Dendritic cell treated with granulocyte-macrophage colony-stimulating factor and Interleukin-4, amounts not matched to agents 40 ng/mL and 50 ng/mL, for 4 days (primary cell): ENCODE data around the gene TPO.
"Not testable (repeated sequence)": the region's sequence is repeated elsewhere in the genome, so short reads cannot be mapped to it uniquely, and the experiment has no call there.

Source experiments
- H3K27ac Mint-ChIP-seq: one replicate; pipeline ENCODE4 v1.8.0; 2022; ENCODE audit warnings: mild to moderate bottlenecking, mixed read lengths
- H3K27me3 Mint-ChIP-seq: one replicate; pipeline ENCODE4 v1.8.0; 2022; ENCODE audit warnings: mild to moderate bottlenecking, mixed read lengths
- H3K36me3 Mint-ChIP-seq: one replicate; pipeline ENCODE4 v1.8.0; 2022; ENCODE audit warnings: low read depth, mixed read lengths
- H3K4me1 Mint-ChIP-seq: one replicate; pipeline ENCODE4 v1.8.0; 2022; ENCODE audit warnings: low read depth, mixed read lengths
- H3K4me3 Mint-ChIP-seq: one replicate; pipeline ENCODE4 v1.8.0; 2022; ENCODE audit warnings: mild to moderate bottlenecking, moderate library complexity, mixed read lengths
- H3K9me3 Mint-ChIP-seq: one replicate; pipeline ENCODE4 v1.8.0; 2022; ENCODE audit warnings: mixed read lengths
- intact Hi-C: fragments of 100-400 bp; cut with micrococcal nuclease; formaldehyde crosslinking; loops from one replicate; pipeline ENCODE4 v1.15.0; 2022

Gene TPO

DNA sequence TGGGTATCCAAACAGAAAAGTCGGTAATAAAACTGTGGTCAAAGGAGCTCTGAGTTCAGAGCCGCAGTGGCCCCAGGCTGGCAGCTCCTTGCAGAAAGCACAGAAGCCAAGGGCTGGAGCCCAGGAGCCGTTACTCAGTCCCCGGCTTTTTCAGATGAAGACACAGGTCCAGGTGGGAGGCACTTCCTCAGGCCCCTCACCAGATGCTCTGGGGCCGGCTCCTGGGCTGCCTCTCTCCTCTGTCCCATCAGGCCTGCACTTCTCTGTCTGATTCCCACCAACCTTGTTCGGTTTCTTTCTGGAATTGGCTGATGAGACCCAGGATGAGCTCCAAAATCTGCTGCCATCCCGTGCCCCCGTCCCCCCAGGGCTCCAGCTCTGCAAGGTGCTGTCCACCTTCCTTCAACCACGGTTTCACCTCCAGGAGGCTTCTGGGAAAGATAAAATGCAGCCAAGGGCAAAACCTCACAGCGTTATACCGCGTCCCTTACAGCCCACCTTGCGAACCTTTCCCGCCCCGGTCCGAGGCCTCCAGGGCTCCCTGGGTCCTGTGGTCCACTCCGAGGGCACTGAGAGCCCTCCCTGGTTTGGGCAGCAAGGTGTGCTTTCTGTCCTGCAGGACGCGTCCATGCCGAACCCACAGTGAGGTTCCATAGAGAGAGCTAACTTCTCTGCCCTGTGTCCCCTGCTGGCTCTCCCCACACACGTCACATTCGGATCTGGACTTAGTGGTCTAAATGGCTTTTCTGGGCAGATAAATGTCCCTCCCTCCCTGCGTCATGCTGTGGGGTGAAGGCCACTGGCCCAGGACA lies 102.9 kb downstream of the TPO start:
- H3K4me1 Mint-ChIP-seq: no peaks in the 10 kb centered on the region
- no peak overlapping the region for H3K4me3 Mint-ChIP-seq
- intact Hi-C loops: no loop called here

DNA sequence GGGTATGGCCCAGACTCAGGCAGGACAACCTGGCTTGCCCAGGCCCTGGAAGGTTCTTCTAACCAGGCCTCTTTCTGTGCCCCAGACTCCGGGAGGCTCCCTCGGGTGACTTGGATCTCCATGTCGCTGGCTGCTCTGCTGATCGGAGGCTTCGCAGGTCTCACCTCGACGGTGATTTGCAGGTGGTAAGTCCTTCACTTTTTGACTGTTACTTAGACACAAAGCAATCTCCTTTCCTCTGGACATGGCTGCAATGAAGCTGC lies 103.5 kb downstream of the TPO start:
- Mint-ChIP-seq H3K27ac (no peak overlapping the region), H3K4me3 (no peak overlapping the region), H3K36me3 (no peaks in the 10 kb centered on the region), H3K4me1 (no peaks in the 10 kb centered on the region), H3K9me3 (no peaks in the 10 kb centered on the region), H3K27me3 (no peaks in the 10 kb centered on the region)
- intact Hi-C loops: no loop called here

More for the DNA sequence above, 102.9 kb downstream of the TPO start:
- Mint-ChIP-seq H3K27me3 (no peaks in the 10 kb centered on the region), H3K9me3 (no peaks in the 10 kb centered on the region), H3K27ac (no peak overlapping the region), H3K36me3 (no peaks in the 10 kb centered on the region)

DNA sequence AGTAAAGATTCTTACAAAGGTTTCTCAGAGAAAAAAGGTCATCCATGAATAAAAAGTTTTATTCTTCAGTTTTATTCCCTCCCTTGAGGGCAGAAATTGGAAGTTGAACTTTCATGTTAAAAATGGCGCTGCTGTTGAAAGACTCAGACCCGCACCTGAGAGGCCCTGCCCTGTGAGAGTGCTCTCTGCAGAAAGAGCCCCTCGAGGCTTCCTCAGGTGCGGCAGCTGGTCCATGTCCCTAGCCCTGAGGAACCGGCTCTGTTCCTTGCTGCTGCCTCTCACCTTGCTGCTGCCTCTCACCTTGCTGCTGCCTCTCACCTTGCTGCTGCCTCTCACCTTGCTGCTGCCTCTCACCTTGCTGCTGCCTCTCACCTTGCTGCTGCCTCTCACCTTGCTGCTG lies 104.0 kb downstream of the TPO start:
- intact Hi-C loops, H3K4me3 Mint-ChIP-seq, H3K36me3 Mint-ChIP-seq: not testable (repeated sequence)

DNA sequence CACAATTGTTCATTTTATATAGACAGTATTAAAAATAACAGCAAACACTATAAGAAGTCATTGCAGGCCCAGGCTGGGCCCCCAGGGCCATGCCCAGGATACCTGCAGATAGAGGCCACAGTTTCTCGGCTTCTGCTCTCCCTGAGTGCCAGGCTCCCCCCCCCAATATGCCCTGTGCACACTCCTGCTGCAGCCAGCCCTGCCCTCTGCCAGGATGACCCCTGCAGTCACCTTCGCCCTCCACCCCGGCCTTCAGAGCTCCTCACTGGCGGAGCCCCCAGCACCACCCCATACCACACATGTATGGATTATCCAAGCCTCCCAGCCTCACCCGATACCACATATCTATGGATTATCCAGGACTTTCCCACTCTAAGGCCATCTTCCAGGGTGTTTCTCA lies 104.5 kb downstream of the TPO start:
- Mint-ChIP-seq H3K27ac (no peak overlapping the region), H3K9me3 (no peaks in the 10 kb centered on the region), H3K36me3 (no peaks in the 10 kb centered on the region), H3K4me3 (no peak overlapping the region), H3K4me1 (no peaks in the 10 kb centered on the region), H3K27me3 (no peaks in the 10 kb centered on the region)
- intact Hi-C loops: no loop called here

More for the DNA sequence above, 104.0 kb downstream of the TPO start:
- not testable (repeated sequence) for H3K27me3 Mint-ChIP-seq, H3K27ac Mint-ChIP-seq, H3K4me1 Mint-ChIP-seq, H3K9me3 Mint-ChIP-seq

DNA sequence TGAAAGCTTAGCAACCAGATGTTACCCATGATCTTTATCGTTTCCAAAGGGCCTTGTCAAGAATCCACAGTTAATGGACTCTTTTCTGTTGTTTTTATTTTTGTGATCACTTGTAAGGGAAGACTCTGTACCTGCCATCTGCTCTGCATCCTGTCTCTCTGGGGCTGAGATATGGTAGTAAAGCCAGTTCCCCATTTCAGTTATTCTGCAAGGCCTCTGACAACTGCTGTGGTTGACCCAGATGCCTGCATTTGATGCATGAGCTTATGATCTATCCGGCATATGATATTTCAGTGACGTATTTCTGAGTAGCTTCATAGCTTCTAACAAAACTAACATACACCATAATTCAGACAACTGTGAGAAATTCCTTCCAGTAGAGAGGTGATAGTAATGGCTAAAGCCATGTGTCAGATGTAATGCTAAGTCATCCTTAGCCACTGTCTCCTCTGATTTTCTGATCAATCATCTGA lies 105.1 kb downstream of the TPO start:
- H3K27me3 Mint-ChIP-seq: no peaks in the 10 kb centered on the region
- no peak overlapping the region for H3K27ac Mint-ChIP-seq
- no peaks in the 10 kb centered on the region for H3K36me3 Mint-ChIP-seq
- no peaks in the 10 kb centered on the region for H3K4me1 Mint-ChIP-seq
- no peak overlapping the region for H3K4me3 Mint-ChIP-seq
- intact Hi-C loops: no loop called here
- H3K9me3 Mint-ChIP-seq: no peaks in the 10 kb centered on the region

DNA sequence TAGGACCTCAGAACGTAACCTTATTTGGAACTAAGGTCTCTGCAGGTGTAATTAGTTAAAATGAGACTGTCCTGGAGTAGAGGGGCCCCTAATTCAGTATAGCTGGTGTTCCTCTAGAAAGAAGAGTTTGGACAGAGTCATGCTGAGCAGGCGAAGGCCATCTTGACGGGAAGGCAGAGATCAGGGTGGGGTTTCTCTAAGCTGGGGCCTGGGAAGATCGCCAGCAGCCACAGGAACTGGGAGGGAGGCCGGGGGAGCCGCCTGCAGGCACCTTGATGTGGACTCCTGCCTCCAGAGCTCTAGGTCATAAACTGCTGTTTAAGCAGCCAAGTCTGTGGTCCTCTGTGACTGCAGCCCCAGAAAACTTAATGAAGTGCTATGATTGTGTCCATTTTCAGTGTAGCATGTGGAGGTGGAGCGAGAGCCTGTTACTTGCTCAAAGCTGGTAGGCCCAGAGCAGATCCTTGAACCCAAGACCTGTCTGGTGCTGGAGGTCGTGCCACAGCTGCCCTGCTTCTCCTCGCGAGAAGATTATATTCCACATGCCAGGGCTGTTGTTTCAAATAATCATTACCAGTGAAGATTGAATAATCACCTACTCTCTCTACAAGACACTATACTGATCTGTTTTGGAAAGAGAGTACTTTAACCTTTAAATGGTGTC lies 105.7 kb downstream of the TPO start:
- H3K4me1 Mint-ChIP-seq: no peaks in the 10 kb centered on the region
- no peak overlapping the region for H3K4me3 Mint-ChIP-seq
- no peak overlapping the region for H3K27ac Mint-ChIP-seq
- intact Hi-C loops: no loop called here
- H3K36me3 Mint-ChIP-seq: no peaks in the 10 kb centered on the region
- H3K9me3 Mint-ChIP-seq: peaks cover under 1% of the 10 kb centered on the region
- H3K27me3 Mint-ChIP-seq: no peaks in the 10 kb centered on the region

DNA sequence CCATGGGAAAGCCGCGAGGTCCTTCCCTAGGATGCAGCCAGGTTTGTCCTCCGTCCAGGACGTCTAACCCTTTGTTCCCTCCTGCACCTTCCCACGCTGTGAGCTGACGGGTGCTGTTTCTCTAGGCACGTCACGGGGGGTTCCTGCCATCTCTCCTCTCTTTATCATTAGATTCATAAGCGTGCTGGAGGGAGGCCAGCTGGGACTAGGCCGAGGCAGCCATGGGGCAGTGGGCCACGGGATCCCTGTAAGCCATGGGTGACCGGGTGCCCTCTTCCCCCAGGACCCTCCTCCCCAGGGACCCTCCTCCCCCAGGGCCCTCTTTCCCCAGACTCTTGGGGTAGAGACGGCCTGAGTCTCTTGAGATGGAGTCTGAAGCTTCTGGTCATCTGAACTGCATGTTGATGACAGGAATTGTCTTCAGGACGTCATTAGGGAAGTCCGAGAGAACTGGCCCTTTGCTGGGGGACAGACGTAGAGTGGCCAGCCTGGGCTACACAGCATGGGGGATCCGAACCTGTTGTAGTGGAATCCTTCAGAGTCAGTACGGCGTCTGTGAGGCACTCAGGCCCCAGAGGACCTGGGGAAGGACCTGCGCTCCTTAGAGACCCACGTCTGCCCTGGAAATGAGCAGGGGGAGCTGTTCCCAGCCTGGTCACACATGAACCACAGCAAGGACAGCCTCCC lies 108.1 kb downstream of the TPO start:
- intact Hi-C loops: no loop called here
- H3K27ac Mint-ChIP-seq: no peak overlapping the region
- peaks cover 23% of the 10 kb centered on the region for H3K9me3 Mint-ChIP-seq
- no peaks in the 10 kb centered on the region for H3K4me1 Mint-ChIP-seq
- H3K27me3 Mint-ChIP-seq: no peaks in the 10 kb centered on the region
- no peaks in the 10 kb centered on the region for H3K36me3 Mint-ChIP-seq
- no peak overlapping the region for H3K4me3 Mint-ChIP-seq

DNA sequence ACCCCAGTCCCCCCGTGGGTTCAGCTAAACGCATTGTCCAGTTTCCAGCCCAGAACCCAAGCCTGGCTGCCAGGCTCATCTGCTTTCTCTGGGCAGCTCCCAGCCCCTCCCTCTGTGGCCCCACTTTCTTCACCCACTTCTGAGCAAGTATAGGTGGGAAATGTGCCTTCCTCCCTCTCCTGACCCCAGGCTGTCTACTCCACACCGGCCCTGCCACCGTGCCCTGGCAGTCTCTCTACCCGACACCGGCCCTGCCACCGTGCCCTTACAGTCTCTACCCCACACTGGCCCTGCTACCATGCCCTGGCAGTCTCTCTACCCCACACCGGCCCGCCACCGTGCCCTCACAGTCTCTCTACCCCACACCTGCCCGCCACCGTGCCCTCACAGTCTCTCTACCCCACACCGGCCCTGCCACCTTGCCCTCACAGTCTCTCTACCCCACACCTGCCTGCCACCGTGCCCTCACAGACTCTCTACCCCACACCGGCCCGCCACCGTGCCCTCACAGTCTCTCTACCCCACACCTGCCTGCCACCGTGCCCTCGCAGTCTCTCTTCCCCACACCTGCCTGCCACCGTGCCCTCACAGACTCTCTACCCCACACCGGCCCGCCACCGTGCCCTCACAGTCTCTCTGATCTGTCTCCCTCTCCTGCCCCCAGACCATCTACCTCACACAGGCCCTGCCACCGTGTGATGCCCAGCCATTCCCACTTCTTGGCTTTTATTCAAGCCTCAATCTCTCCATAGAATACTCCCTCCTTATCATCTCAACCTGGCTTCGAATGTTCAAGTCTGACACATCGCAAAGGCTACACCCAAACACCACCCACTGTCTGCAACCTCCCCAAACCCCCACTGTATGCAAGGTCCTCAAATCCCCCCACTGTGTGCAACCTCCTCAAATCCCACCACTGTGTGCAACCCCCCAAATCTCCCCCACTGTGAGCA lies 108.9 kb downstream of the TPO start:
- Mint-ChIP-seq H3K4me3 (no peak overlapping the region), H3K36me3 (no peaks in the 10 kb centered on the region), H3K4me1 (no peaks in the 10 kb centered on the region), H3K27ac (no peak overlapping the region), H3K9me3 (peaks cover 31% of the 10 kb centered on the region), H3K27me3 (no peaks in the 10 kb centered on the region)
- intact Hi-C loops: no loop called here

DNA sequence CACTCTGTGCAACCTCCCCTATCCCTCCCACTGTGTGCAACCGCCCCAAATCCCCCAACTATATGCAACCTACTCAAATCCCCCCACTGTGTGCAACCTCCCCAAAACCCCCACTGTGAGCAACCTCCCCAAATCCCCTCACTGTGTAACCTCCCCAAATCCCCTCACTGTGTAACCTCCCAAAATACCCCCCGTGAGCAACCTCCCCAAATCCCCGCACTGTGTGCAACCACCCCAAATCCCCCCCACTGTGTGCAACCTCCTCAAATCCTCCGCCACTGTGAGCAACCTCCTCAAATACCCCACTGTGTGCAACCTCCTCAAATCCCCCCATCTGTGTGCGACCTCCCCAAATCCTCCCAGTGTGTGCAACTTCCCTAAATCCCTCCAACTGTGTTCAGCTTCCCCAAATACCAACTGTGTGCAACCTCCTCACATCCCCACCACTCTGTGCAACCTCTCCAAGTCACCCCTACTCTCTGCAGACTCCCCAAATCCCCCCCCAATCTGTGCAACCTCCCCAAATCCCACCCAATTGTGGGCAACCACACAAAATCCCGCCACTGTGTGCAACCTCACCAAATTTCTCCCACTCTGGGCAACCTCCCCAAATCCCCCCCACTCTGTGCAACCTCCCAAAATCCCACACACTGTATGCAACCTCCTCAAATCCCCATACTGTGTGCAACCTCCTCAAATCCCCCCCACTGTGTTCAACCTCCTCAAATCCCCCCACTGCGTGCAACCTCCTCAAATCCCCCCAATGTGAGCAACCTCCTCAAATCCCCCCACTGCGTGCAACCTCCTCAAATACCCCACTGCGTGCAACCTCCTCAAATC lies 114.1 kb downstream of the TPO start:
- Mint-ChIP-seq H3K9me3 (peaks cover 67% of the 10 kb centered on the region), H3K36me3 (no peaks in the 10 kb centered on the region), H3K4me3 (no peak overlapping the region), H3K27me3 (no peaks in the 10 kb centered on the region), H3K4me1 (no peaks in the 10 kb centered on the region), H3K27ac (no peak overlapping the region)
- intact Hi-C loops: no loop called here

DNA sequence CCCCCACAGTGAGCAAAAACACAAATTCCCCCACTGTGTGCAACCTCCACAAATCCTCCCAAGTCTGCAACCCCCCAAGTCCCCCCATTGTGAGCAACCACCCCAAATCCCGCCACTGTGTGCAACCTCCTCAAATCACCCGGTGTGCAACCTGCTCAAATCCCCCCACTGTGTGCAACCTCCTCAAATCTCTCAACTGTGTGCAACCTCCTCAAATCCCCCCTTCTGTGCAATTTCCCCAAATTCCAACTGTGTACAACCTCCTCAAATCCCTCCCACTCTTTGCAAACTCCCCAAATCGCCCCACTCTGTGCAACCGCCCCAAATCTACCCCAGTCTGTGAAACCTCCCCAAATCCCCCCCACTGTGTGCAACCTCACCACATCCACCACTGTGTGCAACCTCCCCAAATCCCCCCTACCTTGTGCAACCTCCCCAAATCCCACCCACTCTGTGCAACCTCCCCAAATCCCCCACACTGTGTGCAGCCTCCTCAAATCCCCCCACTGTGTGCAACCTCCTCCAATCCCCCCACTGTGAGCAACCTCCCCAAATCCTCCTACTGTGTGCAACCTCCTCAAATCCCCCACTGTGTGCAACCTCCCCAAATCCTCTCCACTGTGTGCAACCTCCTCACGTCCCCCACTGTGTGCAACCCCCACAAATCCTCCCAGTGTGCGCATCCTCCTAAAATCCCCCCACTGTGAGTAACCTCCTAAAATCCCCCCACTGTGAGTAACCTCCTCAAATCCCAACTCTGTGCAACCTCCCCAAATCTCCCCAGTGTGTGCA lies 115.2 kb downstream of the TPO start:
- H3K27ac Mint-ChIP-seq: no peak overlapping the region
- no peaks in the 10 kb centered on the region for H3K27me3 Mint-ChIP-seq
- no peaks in the 10 kb centered on the region for H3K36me3 Mint-ChIP-seq
- no peak overlapping the region for H3K4me3 Mint-ChIP-seq
- peaks cover 67% of the 10 kb centered on the region for H3K9me3 Mint-ChIP-seq
- intact Hi-C loops: no loop called here
- H3K4me1 Mint-ChIP-seq: no peaks in the 10 kb centered on the region

DNA sequence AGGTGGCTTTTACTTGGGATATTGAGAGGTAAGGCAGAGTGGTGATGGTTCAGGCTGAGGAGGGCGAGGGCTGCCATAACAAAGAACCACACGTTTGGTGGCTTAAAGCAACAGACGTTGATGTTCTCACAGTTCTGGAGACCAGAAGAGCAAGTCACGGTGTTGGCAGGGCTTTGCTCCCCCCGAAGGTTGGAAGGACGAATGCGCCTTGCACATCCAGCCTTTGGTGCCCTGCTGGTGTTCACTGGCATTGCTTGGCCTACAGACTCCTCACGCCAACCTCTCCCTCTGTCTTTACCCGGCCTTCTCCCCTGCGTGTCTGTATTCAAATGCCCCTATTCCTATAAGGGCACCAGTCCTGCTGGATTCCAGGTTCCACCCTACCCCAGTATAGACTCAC lies 125.4 kb downstream of the TPO start:
- peaks cover 15% of the 10 kb centered on the region for H3K9me3 Mint-ChIP-seq
- no peak overlapping the region for H3K4me3 Mint-ChIP-seq
- H3K27me3 Mint-ChIP-seq: no peaks in the 10 kb centered on the region
- intact Hi-C loops: no loop called here
- no peaks in the 10 kb centered on the region for H3K4me1 Mint-ChIP-seq
- H3K27ac Mint-ChIP-seq: no peak overlapping the region
- no peaks in the 10 kb centered on the region for H3K36me3 Mint-ChIP-seq

DNA sequence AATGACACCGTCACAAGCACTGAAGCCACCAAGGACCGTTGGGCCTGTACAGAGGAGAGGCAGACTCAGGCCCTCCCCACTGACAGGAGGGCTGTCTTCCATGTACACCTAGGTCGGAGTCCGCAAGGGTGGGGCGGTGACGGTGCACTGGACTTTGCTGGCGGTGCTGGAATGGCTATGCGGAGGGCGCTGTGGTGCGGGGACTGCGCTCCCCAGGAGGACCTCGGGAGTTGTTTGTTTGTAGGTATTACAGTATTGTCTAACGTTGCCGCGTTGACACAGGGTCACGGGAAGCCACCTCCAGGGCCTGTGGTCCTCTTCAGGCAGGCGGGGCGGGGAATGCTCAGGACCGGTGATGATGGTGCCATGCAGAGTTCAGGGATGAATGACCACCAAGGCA lies 126.2 kb downstream of the TPO start:
- Mint-ChIP-seq H3K27me3 (no peaks in the 10 kb centered on the region), H3K4me3 (no peak overlapping the region), H3K36me3 (no peaks in the 10 kb centered on the region), H3K4me1 (no peaks in the 10 kb centered on the region), H3K27ac (no peak overlapping the region), H3K9me3 (peaks cover 11% of the 10 kb centered on the region)
- intact Hi-C loops: no loop called here
